NCI-H748 treated with DMSO at 0.1 percent for 48 hours (cell line): ENCODE measurements around the gene CNKSR2.

ENCODE experiments used
- DNase-seq: peaks from one replicate; lab custom pipeline; 2025; lab: John Stamatoyannopoulos, UW

CNKSR2 gene

GRCh38 chrX:21674430-21675186 lies 300.4 kb downstream of the CNKSR2 start:
- DNase-seq = no peak

DNA sequence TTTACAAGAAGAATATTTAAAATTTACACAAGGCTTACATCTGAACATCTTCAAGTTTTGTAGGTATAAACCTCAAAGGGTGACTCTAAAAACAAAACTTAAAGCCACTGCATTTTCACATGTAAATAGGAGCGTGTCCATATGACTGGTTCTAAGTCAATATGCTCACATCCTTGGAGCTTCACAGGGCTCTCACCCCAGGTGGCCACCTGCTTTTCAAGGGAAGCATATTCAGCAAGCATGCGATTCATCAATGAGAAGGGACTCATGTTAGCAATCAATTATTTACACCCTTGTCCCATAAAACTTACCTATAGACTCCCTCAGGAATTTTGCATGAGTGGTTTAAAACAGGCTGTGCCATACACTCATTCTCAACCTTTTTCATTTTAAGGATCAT lies 301.7 kb downstream of the CNKSR2 start:
- DNase-seq = no peak

- DNase-seq = no peak
Observed at GRCh38 chrX:21678048-21678612, 303.9 kb downstream of the CNKSR2 start.

DNA sequence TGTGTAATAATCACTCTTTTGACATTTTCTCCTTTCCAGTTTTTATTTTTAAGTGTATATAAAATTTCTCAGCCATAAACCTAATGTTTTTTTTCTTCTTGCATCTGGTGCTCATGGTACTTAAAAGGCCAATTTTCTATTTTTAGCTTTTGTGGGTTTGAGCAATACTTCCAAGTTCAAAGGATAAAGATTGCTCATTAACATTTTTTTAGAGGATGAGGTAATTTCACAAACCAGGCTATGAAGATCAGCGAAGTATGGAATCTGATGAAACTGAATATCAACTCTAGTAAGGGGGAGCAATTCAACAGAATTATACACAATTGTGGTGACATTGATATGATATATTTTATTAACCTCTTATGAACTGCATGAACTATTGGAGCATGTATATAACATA lies 309.7 kb downstream of the CNKSR2 start:
- no peak for DNase-seq

- DNase-seq = no peak
Observed at GRCh38 chrX:21691512-21692018, 317.3 kb downstream of the CNKSR2 start.

DNA sequence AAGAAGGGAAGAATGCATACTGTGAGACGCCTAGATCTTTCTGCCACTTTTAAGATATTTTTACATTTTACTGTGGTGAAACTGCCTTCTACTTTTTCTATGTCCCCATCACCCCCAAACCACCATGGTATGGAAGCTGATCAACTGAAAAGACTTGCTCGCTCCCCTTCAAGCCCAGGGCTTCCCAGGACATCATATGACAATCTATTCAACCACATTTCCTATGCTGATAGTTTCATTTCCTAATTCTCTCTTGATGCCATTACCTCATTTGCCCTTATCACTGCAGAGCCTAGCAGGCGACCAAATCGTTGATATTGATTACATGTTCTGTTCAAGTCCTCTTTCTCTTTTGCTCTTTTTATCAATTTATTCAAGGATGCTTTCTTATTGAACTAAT lies 324.1 kb downstream of the CNKSR2 start:
- DNase-seq = no peak

GRCh38 chrX:21699136-21699535 lies 324.9 kb downstream of the CNKSR2 start:
- DNase-seq = no peak

DNA sequence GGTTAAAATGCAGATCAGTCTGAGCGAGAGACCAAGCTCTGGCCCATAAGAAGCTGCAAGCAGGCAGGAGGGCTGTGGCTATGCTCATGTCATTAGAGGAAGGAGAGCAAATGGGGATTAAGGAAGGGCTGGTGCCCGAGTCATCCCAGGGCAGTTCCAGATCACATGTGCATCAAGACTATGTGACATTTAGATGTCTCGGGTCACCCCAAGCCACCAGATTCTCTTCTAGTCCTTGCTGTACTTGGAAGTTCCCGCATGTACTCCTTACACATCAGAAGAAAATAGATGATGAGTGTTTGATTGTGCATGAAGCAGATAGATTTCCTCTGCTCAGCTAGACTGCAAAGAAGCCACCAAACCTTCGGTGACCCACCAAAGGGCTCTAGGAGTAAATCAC lies 326.1 kb downstream of the CNKSR2 start:
- DNase-seq = no peak

DNA sequence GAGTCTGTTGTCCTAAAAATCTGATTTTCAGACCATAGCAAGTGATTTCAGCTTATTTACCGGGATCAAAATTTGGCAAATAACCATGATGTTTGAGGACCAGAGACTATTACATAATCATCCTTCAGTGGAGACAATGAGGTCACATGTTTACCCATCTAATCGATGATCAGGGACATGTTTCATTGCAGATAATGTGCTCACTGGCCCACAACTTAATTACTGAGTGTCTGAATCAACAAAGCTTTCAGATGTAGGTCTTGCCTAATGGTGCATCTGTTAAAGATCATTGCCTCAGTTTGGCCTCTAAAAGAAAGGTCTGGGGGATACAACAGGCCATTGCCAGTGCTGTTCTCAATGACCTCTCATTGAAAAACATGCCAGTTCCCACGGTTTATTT lies 326.7 kb downstream of the CNKSR2 start:
- DNase-seq = peak; percentile 51

- DNase-seq = no peak
Observed at GRCh38 chrX:21702725-21703124, 328.5 kb downstream of the CNKSR2 start.
